Peyer's patch (tissue), 4 donors: Measurements from ENCODE around the gene PLEKHN1. TPM values are rescaled to one million over a fixed set of nuclear protein-coding genes. Genes with fewer than 3 reads are reported as not detected.

Experiments
- DNase-seq, 3 donors: peaks; one replicate each; pipeline ENCODE4 v3.0.0-alpha.2; 2017 to 2019
- H3K27ac ChIP-seq, 4 donors: fragments of 200-600 bp; sonication (generic); one replicate each; pipeline ENCODE4 v1.5.1; 2016 to 2019
- H3K27me3 ChIP-seq, 2 donors: fragments of 200-600 bp; sonication (generic); one replicate each; pipeline ENCODE4 v1.5.1; 2019
- H3K36me3 ChIP-seq, 3 donors: fragments of 200-600 bp; sonication (generic); one replicate each; pipeline ENCODE4 v1.5.1; 2016 to 2019
- H3K4me1 ChIP-seq, 4 donors: fragments of 200-600 bp; sonication (generic); one replicate each; pipeline ENCODE4 v1.5.1; 2016 to 2019
- H3K4me3 ChIP-seq, 4 donors: fragments of 200-600 bp; sonication (generic); 1 replicate in 3 of 4; 2 replicates in 1 of 4; pipeline ENCODE4 v1.5.1; 2016 to 2019; ENCODE audit warnings: mild to moderate bottlenecking in 1 of 4
- H3K9me3 ChIP-seq, 4 donors: fragments of 200-600 bp; sonication (generic); one replicate each; pipeline ENCODE4 v1.5.1; 2016 to 2019; ENCODE audit warnings: mild to moderate bottlenecking in 1 of 4
- CTCF ChIP-seq, 6 experiments: fragments of 450-650 bp in 4 of 6; fragments of 200-600 bp in 2 of 6; sonication (generic) in 1 of 6; IDR thresholded peaks; one replicate each; pipeline ENCODE4 v1.5.1; 2017 to 2019; ENCODE audit warnings: antibody characterized with exemption in 6 of 6, mild to moderate bottlenecking in 3 of 6, moderate library complexity in 1 of 6
- POLR2A ChIP-seq, 2 donors: fragments of 450-650 bp; IDR thresholded peaks; one replicate each; pipeline ENCODE4 v1.5.1; 2017; ENCODE audit warnings: antibody characterized with exemption in 2 of 2, mild to moderate bottlenecking in 2 of 2, moderate library complexity in 2 of 2
- total RNA-seq, 4 donors: library from RNA; depleted of rRNA; stranded (reverse); fragments of >200 nt; gene quantifications; one replicate each; pipeline ENCODE4 v1.1.0, GENCODE V29; 2016

Gene PLEKHN1
- total RNA-seq, 4 donors from 2014 or later: 0.40 to 0.83 (median 0.47) TPM; not detected in 1

- no peak for DNase-seq
- H3K36me3 ChIP-seq: peaks cover 0 to 68% (median 0%) of the 10 kb centered on the region in 3 donors
- peaks cover 3 to 25% (median 17%) of the 10 kb centered on the region in 4 donors for H3K4me1 ChIP-seq
- H3K27me3 ChIP-seq: no peaks in the 10 kb centered on the region
- no peak overlapping the region for H3K27ac ChIP-seq
- no peaks in the 10 kb centered on the region for H3K9me3 ChIP-seq
- TF ChIP-seq POLR2A (IDR thresholded peaks at IDR 0.05) (no peak), CTCF (IDR thresholded peaks at IDR 0.05) (no peak)
- H3K4me3 ChIP-seq: no peak overlapping the region
Observed at GRCh38 chr1:954927-955326, 11.4 kb upstream of the PLEKHN1 start.

- Histone ChIP-seq H3K4me3 (no peak overlapping the region), H3K4me1 (peaks cover 5 to 29% (median 19%) of the 10 kb centered on the region in 4 donors), H3K27me3 (no peaks in the 10 kb centered on the region), H3K27ac (no peak overlapping the region), H3K9me3 (no peaks in the 10 kb centered on the region), H3K36me3 (peaks cover 0 to 62% (median 0%) of the 10 kb centered on the region in 3 donors)
- no peak for DNase-seq
- TF ChIP-seq POLR2A (IDR thresholded peaks at IDR 0.05) (no peak), CTCF (IDR thresholded peaks at IDR 0.05) (no peak)
Observed at GRCh38 chr1:955474-955873, 10.8 kb upstream of the PLEKHN1 start.

GRCh38 chr1:956636-957035 is 9.6 kb upstream of the PLEKHN1 start:
- no peak for TF ChIP-seq CTCF (IDR thresholded peaks at IDR 0.05)
- no peak for TF ChIP-seq POLR2A (IDR thresholded peaks at IDR 0.05)
- DNase-seq: no peak
- no peak overlapping the region for H3K4me3 ChIP-seq
- H3K36me3 ChIP-seq: peaks cover 0 to 53% (median 0%) of the 10 kb centered on the region in 3 donors
- no peaks in the 10 kb centered on the region for H3K27me3 ChIP-seq
- H3K9me3 ChIP-seq: no peaks in the 10 kb centered on the region
- peaks cover 5 to 34% (median 23%) of the 10 kb centered on the region in 4 donors for H3K4me1 ChIP-seq
- no peak overlapping the region for H3K27ac ChIP-seq

GRCh38 chr1:958823-959730 is 7.2 kb upstream of the PLEKHN1 start, which contains the start of gene NOC2L:
Gene NOC2L, minus strand, starts transcription at chr1:959256. Its CDS starts 16 bp downstream, at chr1:959240.
- TF ChIP-seq CTCF (IDR thresholded peaks at IDR 0.05) (no peak), POLR2A (IDR thresholded peaks at IDR 0.05) (peak in 1 of 2 donors; percentile 50)
- Histone ChIP-seq H3K36me3 (peaks cover 0 to 39% (median 0%) of the 10 kb centered on the region in 3 donors), H3K4me1 (peaks cover 5 to 36% (median 24%) of the 10 kb centered on the region in 4 donors), H3K27me3 (no peaks in the 10 kb centered on the region), H3K9me3 (no peaks in the 10 kb centered on the region), H3K4me3 (peak within 1 kb of the TSS; percentile 88 to 100 (median 92)), H3K27ac (peak within 1 kb of the TSS; percentile 36 to 72 (median 48))
- peak; percentile 91 to 98 (median 97) for DNase-seq

- no peak for DNase-seq
- H3K4me1 ChIP-seq: peaks cover 5 to 36% (median 24%) of the 10 kb centered on the region in 4 donors
- no peaks in the 10 kb centered on the region for H3K9me3 ChIP-seq
- peak overlapping the region; percentile 88 to 100 (median 92) for H3K4me3 ChIP-seq
- H3K27ac ChIP-seq: peak overlapping the region in 2 of 4 donors; percentile 35 to 72
- H3K36me3 ChIP-seq: peaks cover 0 to 31% (median 0%) of the 10 kb centered on the region in 3 donors
- TF ChIP-seq POLR2A (IDR thresholded peaks at IDR 0.05) (no peak), CTCF (IDR thresholded peaks at IDR 0.05) (no peak)
- no peaks in the 10 kb centered on the region for H3K27me3 ChIP-seq
Observed at GRCh38 chr1:959731-960362, 6.4 kb upstream of the PLEKHN1 start.
